K562 (cell line): ENCODE measurements around the gene C15orf61. TPM values are rescaled to one million over a fixed set of nuclear protein-coding genes. Genes with fewer than 3 reads are reported as not detected.

Experiments
- BACH1 ChIP-seq: fragments of 200-800 bp; sonication (Bioruptor generic); IDR thresholded peaks from 2 replicates; pipeline ENCODE4 v1.6.1; 2016; ENCODE audit warnings: missing genetic modification characterization, missing compliant biosample characterization
- CREB3 ChIP-seq: fragments of 450-650 bp; conservative IDR thresholded peaks from 2 replicates; pipeline ENCODE4 v1.6.1; 2016; ENCODE audit warnings: missing genetic modification characterization, low read depth, mild to moderate bottlenecking, missing compliant biosample characterization, moderate library complexity
- CREM ChIP-seq: IDR thresholded peaks from 2 replicates; pipeline ENCODE4 v1.6.1; 2014; ENCODE audit warnings: antibody characterized with exemption, low read depth
- ELF1 ChIP-seq: fragments of 200-800 bp; sonication (Bioruptor generic); IDR thresholded peaks from 2 replicates; pipeline ENCODE4 v1.6.1; 2016; ENCODE audit warnings: missing genetic modification characterization, missing compliant biosample characterization
- ELF4 ChIP-seq: fragments of 450-650 bp; formaldehyde crosslinking; IDR thresholded peaks from 2 replicates; pipeline ENCODE4 v1.4.0; 2022; ENCODE audit warnings: missing genetic modification characterization
- ESRRB ChIP-seq: fragments of 250-450 bp; sonication (Bioruptor Pico); IDR thresholded peaks from 2 replicates; pipeline ENCODE4 v1.5.0; 2020; ENCODE audit warnings: mild to moderate bottlenecking, moderate library complexity, borderline replicate concordance
- FIP1L1 ChIP-seq: fragments of 200-400 bp; formaldehyde crosslinking; IDR thresholded peaks from 2 replicates; pipeline ENCODE4 v1.6.1; 2018; ENCODE audit warnings: mild to moderate bottlenecking, low read depth, low read length; ENCODE audit not compliant: poor library complexity, severe bottlenecking
- GMEB1 ChIP-seq: fragments of 250-450 bp; sonication (Bioruptor Pico); IDR thresholded peaks from 2 replicates; pipeline ENCODE4 v1.4.0; 2020; ENCODE audit warnings: mild to moderate bottlenecking
- HDGF ChIP-seq: fragments of 450-650 bp; IDR thresholded peaks from 2 replicates; pipeline ENCODE4 v1.6.1; 2016
- HNRNPLL ChIP-seq: fragments of 200-400 bp; formaldehyde crosslinking; IDR thresholded peaks from 2 replicates; pipeline ENCODE4 v1.6.1; 2017; ENCODE audit warnings: low read length, low read depth, mild to moderate bottlenecking; ENCODE audit not compliant: poor library complexity, severe bottlenecking
- MBD2 ChIP-seq: sonication (generic); IDR thresholded peaks from 2 replicates; pipeline ENCODE4 v1.6.1; 2016; ENCODE audit warnings: low read depth, borderline replicate concordance
- MCM3 ChIP-seq: fragments of 450-650 bp; IDR thresholded peaks from 2 replicates; pipeline ENCODE4 v1.6.1; 2016
- MIER1 ChIP-seq: fragments of 450-650 bp; IDR thresholded peaks from 2 replicates; pipeline ENCODE4 v1.6.1; 2016; ENCODE audit warnings: antibody characterized with exemption, mild to moderate bottlenecking, low read depth
- NFIX ChIP-seq: fragments of 250-450 bp; sonication (Bioruptor Pico); IDR thresholded peaks from 2 replicates; pipeline ENCODE4 v1.4.0; 2020; ENCODE audit warnings: low read depth, mild to moderate bottlenecking, moderate library complexity
- NR0B1 ChIP-seq: fragments of 450-650 bp; IDR thresholded peaks from one replicate; pipeline ENCODE4 v1.6.1; 2018; ENCODE audit warnings: mild to moderate bottlenecking, moderate library complexity; ENCODE audit not compliant: partially characterized antibody
- SP2 ChIP-seq: IDR thresholded peaks from 2 replicates; pipeline ENCODE4 v1.6.1; 2011; ENCODE audit warnings: mild to moderate bottlenecking, low read depth, low read length, moderate library complexity; ENCODE audit not compliant: poor library complexity, severe bottlenecking; ENCODE audit errors: extremely low read depth
- THRB ChIP-seq: fragments of 450-650 bp; formaldehyde crosslinking; conservative IDR thresholded peaks from 2 replicates; pipeline ENCODE4 v1.4.0; 2022; ENCODE audit warnings: mild to moderate bottlenecking, missing genetic modification characterization
- WHSC1 ChIP-seq: IDR thresholded peaks from one replicate; pipeline ENCODE4 v1.6.1; 2012; ENCODE audit warnings: low read length, control low read depth, inconsistent platforms
- ZNF551 ChIP-seq: fragments of 250-450 bp; sonication (Bioruptor Pico); IDR thresholded peaks from 2 replicates; pipeline ENCODE4 v1.5.0; 2021; ENCODE audit warnings: mild to moderate bottlenecking, moderate library complexity
- ZNF655 ChIP-seq: fragments of 250-450 bp; sonication (Bioruptor Pico); IDR thresholded peaks from 2 replicates; pipeline ENCODE4 v1.5.0; 2021
- polyA plus RNA-seq, 8 experiments: library from polyadenylated mRNA; depleted of rRNA in 4 of 8; stranded (reverse) in 5 of 8; unstranded in 3 of 8; fragments of >200 nt; fragmentation: Nextera tagmentation in 2 of 8; fragmentation: Illumina TruSeq in 1 of 8; extraction: Ambion mirVana in 2 of 8; extraction: Trizol in 1 of 8; gene quantifications; 2 replicates each; pipeline versions ENCODE4 v1.2.1 to v1.2.3, GENCODE V29; 2011 to 2014; ENCODE audit warnings: inconsistent platforms in 1 of 8, missing spikeins in 1 of 8
- total RNA-seq, 7 experiments: library from RNA; depleted of rRNA in 6 of 7; stranded (reverse); fragments of >200 nt in 6 of 7; fragmentation: Illumina TruSeq in 2 of 7; extraction: Trizol in 2 of 7; gene quantifications; 2 replicates each; pipeline versions ENCODE4 v1.2.1 to v1.2.3, GENCODE V29; 2011 to 2021; ENCODE audit warnings: low replicate concordance in 1 of 7

The C15orf61 gene
- total and polyA plus RNA-seq, 9 of the 15 experiments (the other 6 are each of a cell fraction or from before 2014, with no cell fraction given): 1.6 to 10.5 (median 4.3) TPM

- TF ChIP-seq NR0B1 (no peak), GMEB1 (CRISPR knock-in tag) (peak; percentile 79), ELF1 (tag) (peak; percentile 66; the same call in 1 of the 2 replicates), SP2 (no peak), WHSC1 (no peak), ELF4 (CRISPR knock-in tag) (peak; percentile 48; the same call in 1 of the 2 replicates), THRB (CRISPR knock-in tag) (0 out of 2 replicates have a peak, but pooled peaks have one; percentile 29), ZNF655 (no peak), NFIX (CRISPR knock-in tag) (no peak), FIP1L1 (no peak), HDGF (peak; percentile 67; the same call in 1 of the 2 replicates), MCM3 (no peak), ZNF551 (CRISPR knock-in tag) (no peak), HNRNPLL (peak; percentile 76), CREB3 (tag) (no peak), ESRRB (CRISPR knock-in tag) (no peak), MIER1 (no peak), CREM (0 out of 2 replicates have a peak, but pooled peaks have one; percentile 57), BACH1 (tag) (no peak), MBD2 (no peak; the same call in 1 of the 2 replicates)
Measured at GRCh38 chr15:67542420-67543347, 21.8 kb downstream of the C15orf61 start, which contains the start of gene MAP2K5 (continued).
